K562 (cell line): ENCODE data around the gene LMO2. TPM values are rescaled to one million over a fixed set of nuclear protein-coding genes. Genes with fewer than 3 reads are reported as not detected.
A peak's percentile ranks its signal among the peaks of the same experiment; 100 is the strongest.

ENCODE experiments used
- ATAC-seq: fragments of 200-7000 bp; cut with Tn5 transposase; 3 replicates; pipeline ENCODE4 v1.9.1; 2020; ENCODE audit warnings: moderate library complexity
- BruUV-seq: library from RNA; stranded (reverse); fragments of 400-500 nt; replicated peaks from 2 replicates; lab custom pipeline; 2021; lab: Mats Ljungman, UMichigan
- CTCF ChIA-PET: fragments of 300-600 bp; formaldehyde crosslinking; extraction: SDS; loops from one replicate; lab custom pipeline; 2021; ENCODE audit warnings: low intra/inter-chr PET ratio; lab: Yijun Ruan, JAX
- POLR2A ChIA-PET: fragments of 300-600, 350-650 bp; sonication (Branson Sonifier 250); formaldehyde crosslinking; extraction: SDS; loops from one replicate; lab custom pipeline; 2021; ENCODE audit warnings: antibody characterized with exemption, inconsistent platforms; lab: Yijun Ruan, JAX
- DNase-seq, 4 experiments: peaks; one replicate each; pipeline versions ENCODE4 v3.0.0 to v3.0.0-alpha.2; 2011 to 2018; ENCODE audit warnings: low spot score in 3 of 4, mixed read lengths in 3 of 4; ENCODE audit errors: extremely low read depth in 1 of 4
- FAIRE-seq: peaks from 2 replicates; lab custom pipeline; 2011; peaks lifted over from hg19 to GRCh38; lab: Jason Lieb, UNC
- H2AFZ ChIP-seq: 2 replicates; pipeline ENCODE4 v1.6.0; 2011; ENCODE audit warnings: low read depth, low read length, control low read depth, inconsistent platforms
- H3K27ac ChIP-seq: fragments of 200-600 bp; 3 replicates; pipeline ENCODE4 v1.8.0; 2011; ENCODE audit warnings: low read depth, mild to moderate bottlenecking, control low read depth, inconsistent platforms, low read length, moderate library complexity, mixed read lengths; ENCODE audit errors: extremely low read depth
- H3K27me3 ChIP-seq, 2 experiments: fragments of 300-600 bp in 1 of 2; 2 replicates in 1 of 2; 3 replicates in 1 of 2; pipeline versions ENCODE4 v1.6.0 to v1.8.0; 2011; ENCODE audit warnings: inconsistent platforms in 2 of 2, low read length in 2 of 2, mild to moderate bottlenecking in 1 of 2, mixed read lengths in 1 of 2, moderate library complexity in 1 of 2; ENCODE audit not compliant: control insufficient read depth in 2 of 2, insufficient read depth in 2 of 2
- H3K36me3 ChIP-seq: fragments of 300-600 bp; 3 replicates; pipeline ENCODE4 v1.8.0; 2011; ENCODE audit warnings: mild to moderate bottlenecking, low read length, inconsistent platforms; ENCODE audit not compliant: control insufficient read depth, insufficient read depth
- H3K4me1 ChIP-seq, 2 experiments: fragments of 200-600 bp in 1 of 2; replicated peaks in 1 of 2; 2 replicates in 1 of 2; 3 replicates in 1 of 2; pipeline versions ENCODE4 v1.5.1 to v1.8.0; 2011; ENCODE audit warnings: inconsistent platforms in 2 of 2, low read length in 2 of 2, mild to moderate bottlenecking in 1 of 2, mixed read lengths in 1 of 2, moderate library complexity in 1 of 2; ENCODE audit not compliant: control insufficient read depth in 2 of 2, insufficient read depth in 2 of 2
- H3K4me2 ChIP-seq: 2 replicates; pipeline ENCODE4 v1.6.1; 2011; ENCODE audit warnings: low read length, control low read depth, inconsistent platforms, mixed read lengths; ENCODE audit not compliant: insufficient read depth
- H3K4me3 ChIP-seq: fragments of 200-600 bp; sonication (generic), shearing (Covaris generic); 2 replicates; pipeline ENCODE4 v1.5.1; 2016; ENCODE audit warnings: control low read depth, inconsistent platforms
- H3K79me2 ChIP-seq: fragments of 200-600 bp; 3 replicates; pipeline ENCODE4 v1.8.0; 2011; ENCODE audit warnings: low read length, inconsistent platforms; ENCODE audit not compliant: control insufficient read depth, insufficient read depth
- H3K9ac ChIP-seq, 2 experiments: 2 replicates each; pipeline versions ENCODE4 v1.6.0 to v1.6.1; 2011; ENCODE audit warnings: low read depth in 2 of 2, low read length in 2 of 2, control low read depth in 1 of 2, inconsistent platforms in 1 of 2, mild to moderate bottlenecking in 1 of 2, mixed read lengths in 1 of 2; ENCODE audit not compliant: insufficient read depth in 1 of 2
- H3K9me1 ChIP-seq: one replicate; pipeline ENCODE4 v1.6.0; 2011; ENCODE audit warnings: inconsistent platforms, mild to moderate bottlenecking, low read length, moderate library complexity; ENCODE audit not compliant: control insufficient read depth, insufficient read depth
- H3K9me3 ChIP-seq: replicated peaks from 2 replicates; pipeline ENCODE4 v1.5.1; 2011; ENCODE audit warnings: low read depth, low read length, inconsistent platforms; ENCODE audit not compliant: control insufficient read depth, insufficient read depth
- H4K20me1 ChIP-seq: replicated peaks from 2 replicates; pipeline ENCODE4 v1.6.1; 2011; ENCODE audit warnings: low read length, inconsistent platforms, mixed read lengths; ENCODE audit not compliant: control insufficient read depth, insufficient read depth
- E4F1 ChIP-seq: fragments of 250-450 bp; sonication (Bioruptor Pico); IDR thresholded peaks from 2 replicates; pipeline ENCODE4 v1.5.0; 2021; ENCODE audit warnings: mild to moderate bottlenecking, borderline replicate concordance
- GTF3C2 ChIP-seq: IDR thresholded peaks from 3 replicates; pipeline ENCODE4 v1.6.1; 2011; ENCODE audit warnings: borderline replicate concordance, mild to moderate bottlenecking, moderate library complexity; ENCODE audit not compliant: insufficient read length; ENCODE audit errors: extremely low read depth
- SP1 ChIP-seq: sonication (generic); formaldehyde crosslinking; IDR thresholded peaks from 2 replicates; pipeline ENCODE4 v1.8.1; 2022; ENCODE audit warnings: mild to moderate bottlenecking, missing genetic modification reagents
- ZFX ChIP-seq: sonication (generic); formaldehyde crosslinking; IDR thresholded peaks from 2 replicates; pipeline ENCODE4 v1.8.0; 2022; ENCODE audit warnings: mild to moderate bottlenecking, missing genetic modification reagents, moderate library complexity
- WGBS: fragments of 100-300 bp; shearing (Covaris generic); methylation state at CpG from one replicate; pipeline ENCODE4 v1.1.6; 2016; ENCODE audit warnings: low coverage, mixed read lengths; ENCODE audit not compliant: insufficient coverage; ENCODE audit errors: missing lambda C conversion rate; 5-methylcytosine and 5-hydroxymethylcytosine counted together
- in situ Hi-C: fragments of 300-500 bp; cut with MboI; formaldehyde crosslinking; loops from 4 replicates; pipeline ENCODE4 v1.15.0; 2018; ENCODE audit warnings: inconsistent platforms, mixed read lengths
- intact Hi-C: fragments of 100-400 bp; cut with micrococcal nuclease; formaldehyde crosslinking; loops from 2 replicates; pipeline ENCODE4 v1.14.2; 2022
- polyA plus RNA-seq, 8 experiments: library from polyadenylated mRNA; depleted of rRNA in 4 of 8; stranded (reverse) in 5 of 8; unstranded in 3 of 8; fragments of >200 nt; fragmentation: Nextera tagmentation in 2 of 8; fragmentation: Illumina TruSeq in 1 of 8; extraction: Ambion mirVana in 2 of 8; extraction: Trizol in 1 of 8; gene quantifications; 2 replicates each; pipeline versions ENCODE4 v1.2.1 to v1.2.3, GENCODE V29; 2011 to 2014; ENCODE audit warnings: inconsistent platforms in 1 of 8, missing spikeins in 1 of 8
- total RNA-seq, 7 experiments: library from RNA; depleted of rRNA in 6 of 7; stranded (reverse); fragments of >200 nt in 6 of 7; fragmentation: Illumina TruSeq in 2 of 7; extraction: Trizol in 2 of 7; gene quantifications; 2 replicates each; pipeline versions ENCODE4 v1.2.1 to v1.2.3, GENCODE V29; 2011 to 2021; ENCODE audit warnings: low replicate concordance in 1 of 7

LMO2 gene
- total and polyA plus RNA-seq, 9 of the 15 experiments (the other 6 are each of a cell fraction or from before 2014, with no cell fraction given), result 6.9 to 126 (median 91.5) TPM

GRCh38 chr11:33881651-33882503 is 10.0 kb downstream of the LMO2 start (continued):
- TF ChIP-seq GTF3C2 (no peak), SP1 (no peak)
- TF ChIP-seq, all 486 proteins: peak for 10

DNA sequence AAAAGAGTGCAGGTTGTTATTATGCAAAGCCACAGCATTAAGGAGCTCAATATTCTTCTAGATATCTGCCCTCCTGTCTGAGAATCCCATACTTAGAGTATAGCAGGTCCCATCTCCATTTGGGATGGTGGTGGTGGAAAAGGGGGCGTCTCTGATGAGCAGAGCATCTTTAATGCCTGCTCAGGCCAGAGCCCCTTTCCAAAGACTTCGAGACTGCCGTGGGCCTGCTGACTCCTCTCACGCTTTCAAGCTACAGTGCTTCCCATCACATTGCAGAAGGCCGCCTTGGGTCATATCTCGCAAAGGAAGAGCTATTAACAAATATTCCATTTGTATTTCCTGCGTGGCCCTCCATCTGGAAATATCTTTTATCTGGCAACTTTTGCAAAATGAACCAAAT is 10.9 kb downstream of the LMO2 start:
- Histone ChIP-seq H3K27me3 (no peaks in the 10 kb centered on the region; a peak in 1 of 5 replicates), H3K27ac (peak overlapping the region; percentile 5; the same call in 2 of the 3 replicates), H3K4me1 (peaks cover 19 to 50% of the 10 kb centered on the region in 2 experiments; a peak in 3 of 5 replicates), H3K79me2 (peaks cover 58% of the 10 kb centered on the region), H3K9me3 (no peaks in the 10 kb centered on the region), H3K9me1 (no peaks in the 10 kb centered on the region), H3K4me3 (peak overlapping the region; percentile 16), H4K20me1 (no peaks in the 10 kb centered on the region), H2AFZ (peak overlapping the region; percentile 82), H3K9ac (peak overlapping the region; percentile 60 to 65; a peak in 3 of 4 replicates), H3K4me2 (peak overlapping the region; percentile 83), H3K36me3 (peaks cover 8% of the 10 kb centered on the region; the same call in 2 of the 3 replicates)
- in situ Hi-C loops (no loop called here), intact Hi-C loops (no loop called here)
- POLR2A ChIA-PET, result interaction anchor here (0.9 to 4.4 kb wide), 7 partner anchors 10 to 180 kb away, joined by 3 to 38 read pairs (median 7); partner anchors contain the start of gene LMO2
- TF ChIP-seq ZFX (peak; percentile 47), E4F1 (CRISPR knock-in tag) (no peak)
- BruUV-seq, result no TSS peak
- CTCF ChIA-PET, result no interaction called here
- ATAC-seq (no peak), DNase-seq (no peak), FAIRE-seq (no peak)
- WGBS, result 37% methylated on average over 7 of the region's 7 CpGs
